Osteocyte (in vitro differentiated cells): ENCODE data around the gene DYRK2. TPM values are rescaled to one million over a fixed set of nuclear protein-coding genes. Genes with fewer than 3 reads are reported as not detected.

Experiments used
- DNase-seq: peaks from one replicate; pipeline ENCODE4 v3.0.0; 2021; ENCODE audit warnings: mixed read lengths; ENCODE audit not compliant: unreplicated experiment; ENCODE audit errors: extremely low spot score
- H3K27ac Mint-ChIP-seq: one replicate; pipeline ENCODE4 v1.8.0; 2021; ENCODE audit warnings: mild to moderate bottlenecking, mixed read lengths; ENCODE audit not compliant: unreplicated experiment
- H3K27me3 Mint-ChIP-seq: one replicate; pipeline ENCODE4 v1.8.0; 2021; ENCODE audit warnings: mixed read lengths; ENCODE audit not compliant: unreplicated experiment
- H3K36me3 Mint-ChIP-seq: one replicate; pipeline ENCODE4 v1.8.0; 2021; ENCODE audit warnings: mixed read lengths; ENCODE audit not compliant: unreplicated experiment
- H3K4me1 Mint-ChIP-seq: one replicate; pipeline ENCODE4 v1.8.0; 2021; ENCODE audit warnings: mixed read lengths; ENCODE audit not compliant: unreplicated experiment
- H3K4me3 Mint-ChIP-seq: one replicate; pipeline ENCODE4 v1.8.0; 2021; ENCODE audit warnings: mild to moderate bottlenecking, moderate library complexity, mixed read lengths; ENCODE audit not compliant: unreplicated experiment
- H3K9me3 Mint-ChIP-seq: one replicate; pipeline ENCODE4 v1.8.0; 2021; ENCODE audit warnings: mixed read lengths; ENCODE audit not compliant: unreplicated experiment
- CTCF ChIP-seq: fragments of 200-600 bp; sonication (generic); IDR thresholded peaks from 2 replicates; pipeline ENCODE4 v1.5.0; 2021; ENCODE audit warnings: antibody characterized with exemption, mild to moderate bottlenecking, moderate library complexity
- total RNA-seq: library from RNA; stranded (reverse); gene quantifications from 2 replicates; pipeline ENCODE4 v1.2.1, GENCODE V29; 2021

DYRK2 gene
- total RNA-seq, 1 donor from 2014 or later = 28.9 TPM

- Mint-ChIP-seq H3K27ac (peak overlapping the region; percentile 50), H3K36me3 (peaks cover 17% of the 10 kb centered on the region), H3K4me1 (peaks cover 44% of the 10 kb centered on the region), H3K9me3 (no peaks in the 10 kb centered on the region), H3K27me3 (no peaks in the 10 kb centered on the region), H3K4me3 (no peak overlapping the region)
- DNase-seq = no peak
- no peak for TF ChIP-seq CTCF
These were observed 12.9 kb downstream of the DYRK2 start for GRCh38 chr12:67661311-67662021.

GRCh38 chr12:67662910-67663538, 14.5 kb downstream of the DYRK2 start:
- Mint-ChIP-seq H3K27me3 (no peaks in the 10 kb centered on the region), H3K9me3 (no peaks in the 10 kb centered on the region), H3K4me3 (no peak overlapping the region), H3K36me3 (peaks cover 5% of the 10 kb centered on the region), H3K27ac (no peak overlapping the region), H3K4me1 (peaks cover 58% of the 10 kb centered on the region)
- DNase-seq = no peak
- no peak for TF ChIP-seq CTCF

DNA sequence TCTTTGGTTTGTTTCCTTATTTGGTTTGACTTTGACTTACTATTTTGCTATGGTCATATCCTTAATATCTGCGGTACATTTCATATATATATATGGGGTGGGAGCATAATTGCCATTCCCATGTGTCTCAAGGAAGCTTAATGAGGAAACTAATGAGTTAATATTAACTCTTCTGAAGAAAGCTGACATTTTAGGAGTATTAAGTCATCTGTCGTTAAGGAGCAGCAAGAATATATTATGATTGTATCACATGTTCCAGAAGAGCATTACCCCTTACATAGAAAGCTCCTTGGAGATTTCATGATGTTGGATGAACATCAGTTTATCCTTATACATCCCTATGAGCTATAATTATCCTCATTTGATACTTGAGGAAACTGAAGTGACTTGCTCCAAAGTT, 15.6 kb downstream of the DYRK2 start:
- no peak for TF ChIP-seq CTCF
- H3K9me3 Mint-ChIP-seq = no peaks in the 10 kb centered on the region
- peaks cover 57% of the 10 kb centered on the region for H3K4me1 Mint-ChIP-seq
- H3K27ac Mint-ChIP-seq = no peak overlapping the region
- H3K27me3 Mint-ChIP-seq = no peaks in the 10 kb centered on the region
- peaks cover 4% of the 10 kb centered on the region for H3K36me3 Mint-ChIP-seq
- no peak for DNase-seq
- H3K4me3 Mint-ChIP-seq = no peak overlapping the region

GRCh38 chr12:67665679-67666078, 17.1 kb downstream of the DYRK2 start:
- no peak overlapping the region for H3K4me3 Mint-ChIP-seq
- TF ChIP-seq CTCF = no peak
- H3K4me1 Mint-ChIP-seq = peaks cover 59% of the 10 kb centered on the region
- no peaks in the 10 kb centered on the region for H3K36me3 Mint-ChIP-seq
- no peak overlapping the region for H3K27ac Mint-ChIP-seq
- no peak for DNase-seq
- peaks cover 4% of the 10 kb centered on the region for H3K9me3 Mint-ChIP-seq
- H3K27me3 Mint-ChIP-seq = no peaks in the 10 kb centered on the region

DNA sequence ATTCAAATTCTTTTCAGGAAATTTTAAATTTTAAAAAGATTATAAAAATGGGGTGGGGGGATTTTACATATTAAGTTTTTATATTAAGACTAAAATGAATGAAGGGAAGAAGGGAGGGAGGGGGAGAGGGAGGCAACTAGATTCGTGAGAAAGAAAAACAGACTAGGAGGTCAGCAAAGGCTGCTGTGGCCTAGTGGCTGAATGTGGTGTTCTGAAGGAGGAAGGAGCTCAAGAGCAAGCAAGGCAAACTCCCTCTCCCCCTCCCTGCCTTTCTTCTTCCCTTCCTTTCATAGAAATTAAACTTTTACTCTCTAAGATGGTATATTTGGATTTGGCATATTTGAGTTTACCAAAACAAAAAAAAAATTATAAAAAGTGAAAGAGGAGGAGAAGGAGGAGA, 18.1 kb downstream of the DYRK2 start:
- DNase-seq = no peak
- H3K4me3 Mint-ChIP-seq = no peak overlapping the region
- H3K36me3 Mint-ChIP-seq = no peaks in the 10 kb centered on the region
- H3K27ac Mint-ChIP-seq = peak overlapping the region; percentile 17
- peaks cover 50% of the 10 kb centered on the region for H3K4me1 Mint-ChIP-seq
- H3K9me3 Mint-ChIP-seq = peaks cover 4% of the 10 kb centered on the region
- H3K27me3 Mint-ChIP-seq = no peaks in the 10 kb centered on the region
- no peak for TF ChIP-seq CTCF
